ENCODE data around the gene LDLRAD4. TPM values are rescaled to one million over a fixed set of nuclear protein-coding genes. Genes with fewer than 3 reads are reported as not detected.

LDLRAD4 gene
- total RNA-seq, 1 donor from 2014 or later, result 18.4 TPM

GRCh38 chr18:13287372-13287771 is 68.8 kb downstream of the LDLRAD4 start:
- H3K27ac ChIP-seq, result no peak overlapping the region
- peak; percentile 9 for DNase-seq

DNA sequence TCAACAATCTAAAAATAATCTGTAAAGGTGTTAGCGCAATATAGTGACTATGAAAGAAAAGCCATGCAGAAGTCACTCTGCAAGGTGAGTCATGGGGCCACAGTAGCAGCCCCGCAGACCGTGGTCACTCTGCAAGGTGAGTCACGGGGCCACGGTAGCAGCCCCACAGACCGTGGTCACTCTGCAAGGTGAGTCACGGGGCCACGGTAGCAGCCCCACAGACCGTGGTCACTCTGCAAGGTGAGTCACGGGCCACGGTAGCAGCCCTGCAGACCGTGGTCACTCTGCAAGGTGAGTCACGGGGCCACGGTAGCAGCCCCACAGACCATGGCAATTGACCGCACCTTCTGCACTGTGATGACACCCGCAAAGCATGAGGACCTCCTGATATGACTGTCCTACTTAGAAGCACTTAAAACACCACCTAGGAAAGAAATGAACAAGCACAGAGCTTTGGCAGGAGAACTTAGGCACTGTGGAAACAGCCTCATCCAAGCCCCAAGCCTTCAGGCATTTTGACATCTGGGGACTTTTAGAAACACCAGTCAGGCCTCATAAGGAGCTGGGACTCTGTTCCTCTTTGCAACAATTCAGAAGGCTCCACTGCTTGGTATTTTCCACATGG is 70.1 kb downstream of the LDLRAD4 start:
- H3K9me3 ChIP-seq, result no peaks in the 10 kb centered on the region
- H3K4me1 ChIP-seq, result no peaks in the 10 kb centered on the region
- DNase-seq (peak; percentile 27), ATAC-seq (no peak)
- H3K4me3 ChIP-seq, result no peak overlapping the region
- H3K36me3 ChIP-seq, result no peaks in the 10 kb centered on the region
- no peak overlapping the region for H3K27ac ChIP-seq
- intact Hi-C loops (cut with DNase I), result no loop called here
- TF ChIP-seq, protein P1, sequence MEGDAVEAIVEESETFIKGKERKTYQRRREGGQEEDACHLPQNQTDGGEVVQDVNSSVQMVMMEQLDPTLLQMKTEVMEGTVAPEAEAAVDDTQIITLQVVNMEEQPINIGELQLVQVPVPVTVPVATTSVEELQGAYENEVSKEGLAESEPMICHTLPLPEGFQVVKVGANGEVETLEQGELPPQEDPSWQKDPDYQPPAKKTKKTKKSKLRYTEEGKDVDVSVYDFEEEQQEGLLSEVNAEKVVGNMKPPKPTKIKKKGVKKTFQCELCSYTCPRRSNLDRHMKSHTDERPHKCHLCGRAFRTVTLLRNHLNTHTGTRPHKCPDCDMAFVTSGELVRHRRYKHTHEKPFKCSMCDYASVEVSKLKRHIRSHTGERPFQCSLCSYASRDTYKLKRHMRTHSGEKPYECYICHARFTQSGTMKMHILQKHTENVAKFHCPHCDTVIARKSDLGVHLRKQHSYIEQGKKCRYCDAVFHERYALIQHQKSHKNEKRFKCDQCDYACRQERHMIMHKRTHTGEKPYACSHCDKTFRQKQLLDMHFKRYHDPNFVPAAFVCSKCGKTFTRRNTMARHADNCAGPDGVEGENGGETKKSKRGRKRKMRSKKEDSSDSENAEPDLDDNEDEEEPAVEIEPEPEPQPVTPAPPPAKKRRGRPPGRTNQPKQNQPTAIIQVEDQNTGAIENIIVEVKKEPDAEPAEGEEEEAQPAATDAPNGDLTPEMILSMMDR (IDR thresholded peaks at IDR 0.05), result no peak
- no peaks in the 10 kb centered on the region for H3K27me3 ChIP-seq

More at GRCh38 chr18:13287372-13287771, 68.8 kb downstream of the LDLRAD4 start:
- TF ChIP-seq, protein P1 (IDR thresholded peaks at IDR 0.05), result no peak
- Histone ChIP-seq H3K36me3 (no peaks in the 10 kb centered on the region), H3K4me3 (no peak overlapping the region), H3K9me3 (no peaks in the 10 kb centered on the region), H3K4me1 (no peaks in the 10 kb centered on the region), H3K27me3 (no peaks in the 10 kb centered on the region)
- intact Hi-C loops (cut with DNase I), result no loop called here
- ATAC-seq, result no peak

- TF ChIP-seq, protein P1 (IDR thresholded peaks at IDR 0.05), result no peak
- no peaks in the 10 kb centered on the region for H3K27me3 ChIP-seq
- intact Hi-C loops (cut with DNase I), result no loop called here
- DNase-seq (peak; percentile 20), ATAC-seq (peak; percentile 27)
- no peaks in the 10 kb centered on the region for H3K4me1 ChIP-seq
- no peaks in the 10 kb centered on the region for H3K36me3 ChIP-seq
- H3K9me3 ChIP-seq, result no peaks in the 10 kb centered on the region
- H3K4me3 ChIP-seq, result no peak overlapping the region
- H3K27ac ChIP-seq, result no peak overlapping the region
Observed at GRCh38 chr18:13289481-13290205, 71.1 kb downstream of the LDLRAD4 start.

DNA sequence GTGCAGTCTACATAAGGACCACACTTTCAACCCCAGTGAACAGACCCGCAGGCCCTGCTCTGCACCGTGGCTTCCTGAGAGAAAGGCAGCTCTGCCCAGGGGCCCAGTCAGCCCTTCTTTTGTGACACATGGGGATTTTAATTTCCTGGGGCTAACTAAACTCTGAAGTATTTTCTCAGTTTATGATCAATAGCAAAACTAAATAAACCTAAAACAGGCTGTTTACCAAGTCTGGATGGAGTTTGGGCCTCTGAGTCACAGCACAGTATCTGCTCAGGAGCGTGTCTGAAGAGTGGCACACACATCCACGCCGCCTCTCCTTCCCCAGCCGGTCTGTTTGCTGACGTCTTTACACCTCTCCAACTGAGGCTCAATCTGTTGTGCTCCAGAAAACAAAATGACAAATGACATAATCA is 72.3 kb downstream of the LDLRAD4 start:
- H3K27me3 ChIP-seq, result no peaks in the 10 kb centered on the region
- DNase-seq (peak; percentile 22), ATAC-seq (no peak)
- TF ChIP-seq, protein P1 (IDR thresholded peaks at IDR 0.05), result no peak
- no peak overlapping the region for H3K27ac ChIP-seq
- H3K4me3 ChIP-seq, result no peak overlapping the region
- H3K36me3 ChIP-seq, result no peaks in the 10 kb centered on the region
- no peaks in the 10 kb centered on the region for H3K4me1 ChIP-seq
- intact Hi-C loops (cut with DNase I), result no loop called here
- H3K9me3 ChIP-seq, result no peaks in the 10 kb centered on the region

GRCh38 chr18:13291299-13291698 is 72.7 kb downstream of the LDLRAD4 start:
- no peaks in the 10 kb centered on the region for H3K4me1 ChIP-seq
- no peak overlapping the region for H3K27ac ChIP-seq
- no peaks in the 10 kb centered on the region for H3K36me3 ChIP-seq
- TF ChIP-seq, protein P1 (IDR thresholded peaks at IDR 0.05), result no peak
- DNase-seq (peak; percentile 12), ATAC-seq (no peak)
- H3K4me3 ChIP-seq, result no peak overlapping the region
- H3K9me3 ChIP-seq, result no peaks in the 10 kb centered on the region
- intact Hi-C loops (cut with DNase I), result no loop called here
- H3K27me3 ChIP-seq, result no peaks in the 10 kb centered on the region

Data from upper lobe of right lung (tissue), 1 donor.